Thymus (tissue), 11 donors: ENCODE measurements around the gene METTL8. TPM values are rescaled to one million over a fixed set of nuclear protein-coding genes. Genes with fewer than 3 reads are reported as not detected.

Experiments
- DNase-seq, 9 donors: peaks; one replicate each; pipeline ENCODE4 v3.0.0-alpha.2; 2013; ENCODE audit warnings: low spot score in 9 of 9, low read depth in 6 of 9, missing footprints in 1 of 9
- H3K27ac ChIP-seq, 2 donors: one replicate each; pipeline ENCODE4 v1.5.1; 2013; ENCODE audit warnings: control low read depth in 1 of 2, low read depth in 1 of 2, low read length in 1 of 2, mild to moderate bottlenecking in 1 of 2, moderate library complexity in 1 of 2
- H3K27me3 ChIP-seq, 2 donors: one replicate each; pipeline ENCODE4 v1.5.1; 2013; ENCODE audit warnings: low read length in 1 of 2; ENCODE audit not compliant: control insufficient read depth in 2 of 2, insufficient read depth in 1 of 2
- H3K36me3 ChIP-seq, 2 donors: one replicate each; pipeline ENCODE4 v1.5.1; 2013; ENCODE audit warnings: low read length in 1 of 2, mild to moderate bottlenecking in 1 of 2, moderate library complexity in 1 of 2; ENCODE audit not compliant: control insufficient read depth in 2 of 2, insufficient read depth in 2 of 2
- H3K4me1 ChIP-seq, 2 donors: one replicate each; pipeline ENCODE4 v1.5.1; 2013; ENCODE audit warnings: low read length in 2 of 2; ENCODE audit not compliant: control insufficient read depth in 2 of 2, insufficient read depth in 2 of 2
- H3K4me3 ChIP-seq, 2 donors: one replicate each; pipeline ENCODE4 v1.5.1; 2013; ENCODE audit warnings: low read length in 2 of 2, control low read depth in 1 of 2, mild to moderate bottlenecking in 1 of 2
- H3K9me3 ChIP-seq, 2 donors: one replicate each; pipeline ENCODE4 v1.5.1; 2013; ENCODE audit warnings: low read length in 1 of 2, mild to moderate bottlenecking in 1 of 2; ENCODE audit not compliant: control insufficient read depth in 2 of 2, insufficient read depth in 1 of 2
- WGBS: extraction: QIAGEN DNeasy Blood & Tissue Kit; methylation state at CpG from one replicate; pipeline ENCODE4 v1.1.7; 2013; 5-methylcytosine and 5-hydroxymethylcytosine counted together
- polyA plus RNA-seq: library from polyadenylated mRNA; stranded (reverse); fragments of 200-250 nt; gene quantifications from one replicate; pipeline ENCODE4 v1.2.3, GENCODE V29; 2013
- total RNA-seq: library from RNA; stranded (reverse); fragments of 120-200 nt; gene quantifications from one replicate; pipeline ENCODE4 v1.2.4, GENCODE V29; 2013
- donor health status: healthy.

The METTL8 gene
- total and polyA plus RNA-seq, 2 donors: 12.1 to 12.3 TPM

DNA sequence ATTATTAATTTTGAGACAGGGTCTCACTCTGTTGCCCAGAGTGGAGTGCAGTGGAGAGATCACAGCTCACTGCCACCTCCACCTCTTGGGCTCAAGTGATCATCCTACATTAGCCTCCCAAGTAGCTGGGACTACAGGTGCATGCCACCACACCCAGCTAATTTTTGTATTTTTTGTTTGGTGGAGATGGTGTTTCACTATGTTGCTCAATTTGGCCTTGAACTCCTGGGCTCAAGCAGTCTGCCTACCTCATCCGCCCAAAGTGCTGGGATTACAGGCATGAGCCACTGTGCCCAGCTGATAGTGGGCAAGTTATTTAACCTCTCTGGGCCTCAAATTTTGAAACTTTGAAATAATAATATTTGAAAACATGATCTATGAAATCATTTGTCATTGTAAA lies 26.7 kb upstream of the METTL8 start:
- WGBS: 100% methylated on average over 1 of the region's 1 CpG
- DNase-seq: no peak
- Histone ChIP-seq H3K4me3 (no peak overlapping the region), H3K9me3 (no peaks in the 10 kb centered on the region), H3K4me1 (no peaks in the 10 kb centered on the region), H3K27me3 (no peaks in the 10 kb centered on the region), H3K36me3 (peaks cover 0 to 15% of the 10 kb centered on the region in 2 donors), H3K27ac (no peak overlapping the region)

DNA sequence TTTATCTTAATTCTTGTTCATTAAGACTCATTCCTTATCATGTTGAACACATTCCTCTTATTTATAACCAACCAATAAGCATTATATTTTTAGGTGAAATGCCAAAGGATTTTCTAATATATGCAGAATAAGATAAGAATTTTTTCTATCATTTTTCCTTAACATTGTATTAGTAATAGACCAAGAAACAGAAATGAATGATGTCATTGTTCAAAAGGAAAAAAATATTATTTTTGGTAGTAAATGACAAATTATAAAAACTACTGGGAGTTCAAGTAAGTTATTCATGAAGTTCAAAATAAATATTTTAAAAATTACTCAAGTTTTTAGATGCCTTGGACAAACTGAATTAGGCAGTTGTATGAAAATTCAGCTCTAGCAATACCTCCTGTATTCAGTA lies 25.7 kb upstream of the METTL8 start:
- H3K9me3 ChIP-seq: no peaks in the 10 kb centered on the region
- H3K36me3 ChIP-seq: peaks cover 0 to 19% of the 10 kb centered on the region in 2 donors
- H3K27ac ChIP-seq: no peak overlapping the region
- no peaks in the 10 kb centered on the region for H3K4me1 ChIP-seq
- no peak overlapping the region for H3K4me3 ChIP-seq
- no peaks in the 10 kb centered on the region for H3K27me3 ChIP-seq
- DNase-seq: no peak

DNA sequence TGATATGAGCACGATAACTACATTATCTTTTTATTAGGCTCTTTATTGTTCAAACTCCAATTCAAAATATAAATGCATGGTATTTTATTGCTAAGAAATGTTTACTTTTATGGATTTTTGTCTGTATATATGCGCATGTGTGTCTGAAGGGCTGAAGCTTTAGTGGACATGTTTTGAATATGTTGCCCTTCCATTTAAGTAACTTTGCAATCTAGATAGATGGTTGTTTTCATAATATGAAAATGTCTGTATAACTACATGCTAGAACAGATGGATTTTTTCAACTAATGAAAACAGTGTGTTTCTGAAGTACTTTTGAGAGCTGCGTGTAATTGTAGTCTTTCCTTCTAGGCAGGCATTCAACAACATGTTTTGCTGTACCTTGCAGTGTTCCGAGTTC lies 19.0 kb upstream of the METTL8 start:
- Histone ChIP-seq H3K27ac (no peak overlapping the region), H3K9me3 (no peaks in the 10 kb centered on the region), H3K4me1 (no peaks in the 10 kb centered on the region), H3K27me3 (no peaks in the 10 kb centered on the region), H3K36me3 (peaks cover 9 to 43% of the 10 kb centered on the region in 2 donors), H3K4me3 (no peak overlapping the region)
- 99% methylated on average over 4 of the region's 4 CpGs for WGBS
- no peak for DNase-seq

DNA sequence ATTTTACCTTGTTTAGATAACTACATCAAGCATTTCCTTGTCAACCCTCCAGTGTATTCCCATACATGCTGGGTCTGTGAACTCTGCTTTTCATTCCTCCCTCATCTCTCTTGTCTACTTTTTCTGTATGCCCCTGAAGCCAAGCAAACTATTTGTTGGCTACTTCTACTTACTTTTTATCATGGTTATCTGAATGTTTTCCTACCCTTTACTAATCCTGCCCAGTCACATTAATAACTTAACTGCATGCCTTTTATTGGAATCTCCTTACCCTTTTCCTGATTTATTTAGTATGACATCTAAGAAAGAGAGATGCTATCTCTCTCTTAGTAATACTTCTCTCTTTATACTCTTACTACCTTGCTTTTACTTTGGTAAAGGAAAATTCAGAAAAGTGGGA lies 17.3 kb upstream of the METTL8 start:
- no peak overlapping the region for H3K4me3 ChIP-seq
- no peaks in the 10 kb centered on the region for H3K4me1 ChIP-seq
- DNase-seq: no peak
- no peaks in the 10 kb centered on the region for H3K27me3 ChIP-seq
- H3K36me3 ChIP-seq: peaks cover 13 to 44% of the 10 kb centered on the region in 2 donors
- no peak overlapping the region for H3K27ac ChIP-seq
- no peaks in the 10 kb centered on the region for H3K9me3 ChIP-seq

DNA sequence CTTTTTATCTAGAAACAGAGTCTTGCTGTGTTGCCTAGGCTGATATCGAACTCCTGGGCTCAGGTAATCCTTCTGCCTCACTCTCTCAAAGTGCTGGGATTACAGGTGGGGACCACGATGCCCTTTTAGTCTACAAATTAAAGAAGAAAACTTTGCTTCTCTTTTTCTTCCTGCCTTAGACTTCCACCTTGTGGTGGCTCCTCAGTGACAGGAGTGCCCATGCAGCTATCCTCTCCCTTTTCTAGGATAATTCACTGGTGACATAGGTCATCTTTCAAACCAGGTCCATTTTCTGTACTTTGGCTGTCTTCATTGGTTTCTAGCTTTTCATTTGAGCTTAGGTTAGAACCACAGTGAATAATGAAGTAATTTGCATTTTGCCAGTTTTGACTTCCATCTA lies 13.9 kb upstream of the METTL8 start:
- no peak for DNase-seq
- WGBS: 98% methylated on average over 2 of the region's 2 CpGs
- H3K36me3 ChIP-seq: peaks cover 13 to 45% of the 10 kb centered on the region in 2 donors
- H3K27me3 ChIP-seq: no peaks in the 10 kb centered on the region
- H3K27ac ChIP-seq: no peak overlapping the region
- no peak overlapping the region for H3K4me3 ChIP-seq
- H3K4me1 ChIP-seq: no peaks in the 10 kb centered on the region
- H3K9me3 ChIP-seq: no peaks in the 10 kb centered on the region

DNA sequence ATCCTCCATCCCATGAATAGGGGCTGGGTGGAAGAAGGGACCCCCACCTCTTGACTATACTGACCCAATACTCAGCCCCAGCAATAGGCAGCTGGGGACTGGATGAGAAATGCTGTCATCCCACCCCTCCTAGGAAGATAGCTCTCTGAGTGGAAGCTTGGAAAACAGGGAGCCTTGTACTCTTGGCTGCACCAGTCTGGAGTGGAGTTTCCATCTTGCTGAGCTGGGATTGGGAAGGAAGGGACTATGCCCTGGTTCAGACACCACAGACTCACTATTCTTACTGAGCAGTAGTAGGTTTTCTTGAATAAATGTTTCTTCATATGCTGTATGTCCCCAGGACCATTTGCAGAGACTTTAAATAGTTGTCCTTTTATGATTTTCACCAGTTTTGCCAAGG lies 7.7 kb upstream of the METTL8 start:
- Histone ChIP-seq H3K4me1 (no peaks in the 10 kb centered on the region), H3K4me3 (no peak overlapping the region), H3K27me3 (no peaks in the 10 kb centered on the region), H3K36me3 (peaks cover 10 to 54% of the 10 kb centered on the region in 2 donors), H3K27ac (no peak overlapping the region), H3K9me3 (no peaks in the 10 kb centered on the region)
- DNase-seq: no peak

DNA sequence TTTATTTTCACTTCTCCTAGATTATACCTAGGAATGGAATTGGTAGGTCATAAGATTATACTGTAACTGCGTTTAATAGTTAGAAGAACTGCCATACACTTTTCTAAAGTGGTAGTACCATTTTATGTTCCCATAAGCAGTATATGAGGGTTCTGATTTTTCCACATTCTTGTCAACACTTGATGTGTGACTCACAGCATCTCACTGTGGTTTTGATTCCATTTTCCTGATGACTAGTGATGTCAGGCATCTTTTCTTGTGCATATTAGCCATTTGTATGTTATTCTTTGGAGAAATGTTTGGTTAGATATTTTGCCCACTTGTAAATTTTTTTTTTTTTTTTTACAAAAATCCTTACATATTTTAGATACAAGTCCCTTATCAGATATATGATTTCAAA lies 2.5 kb upstream of the METTL8 start:
- DNase-seq: no peak
- Histone ChIP-seq H3K27me3 (no peaks in the 10 kb centered on the region), H3K36me3 (peaks cover 7 to 37% of the 10 kb centered on the region in 2 donors), H3K4me3 (no peak overlapping the region), H3K27ac (no peak overlapping the region), H3K9me3 (peaks cover 0 to 7% of the 10 kb centered on the region in 2 donors), H3K4me1 (peaks cover 0 to 8% of the 10 kb centered on the region in 2 donors)
- whole genome bisulfite sequencing: 98% methylated on average over 1 of the region's 1 CpG

DNA sequence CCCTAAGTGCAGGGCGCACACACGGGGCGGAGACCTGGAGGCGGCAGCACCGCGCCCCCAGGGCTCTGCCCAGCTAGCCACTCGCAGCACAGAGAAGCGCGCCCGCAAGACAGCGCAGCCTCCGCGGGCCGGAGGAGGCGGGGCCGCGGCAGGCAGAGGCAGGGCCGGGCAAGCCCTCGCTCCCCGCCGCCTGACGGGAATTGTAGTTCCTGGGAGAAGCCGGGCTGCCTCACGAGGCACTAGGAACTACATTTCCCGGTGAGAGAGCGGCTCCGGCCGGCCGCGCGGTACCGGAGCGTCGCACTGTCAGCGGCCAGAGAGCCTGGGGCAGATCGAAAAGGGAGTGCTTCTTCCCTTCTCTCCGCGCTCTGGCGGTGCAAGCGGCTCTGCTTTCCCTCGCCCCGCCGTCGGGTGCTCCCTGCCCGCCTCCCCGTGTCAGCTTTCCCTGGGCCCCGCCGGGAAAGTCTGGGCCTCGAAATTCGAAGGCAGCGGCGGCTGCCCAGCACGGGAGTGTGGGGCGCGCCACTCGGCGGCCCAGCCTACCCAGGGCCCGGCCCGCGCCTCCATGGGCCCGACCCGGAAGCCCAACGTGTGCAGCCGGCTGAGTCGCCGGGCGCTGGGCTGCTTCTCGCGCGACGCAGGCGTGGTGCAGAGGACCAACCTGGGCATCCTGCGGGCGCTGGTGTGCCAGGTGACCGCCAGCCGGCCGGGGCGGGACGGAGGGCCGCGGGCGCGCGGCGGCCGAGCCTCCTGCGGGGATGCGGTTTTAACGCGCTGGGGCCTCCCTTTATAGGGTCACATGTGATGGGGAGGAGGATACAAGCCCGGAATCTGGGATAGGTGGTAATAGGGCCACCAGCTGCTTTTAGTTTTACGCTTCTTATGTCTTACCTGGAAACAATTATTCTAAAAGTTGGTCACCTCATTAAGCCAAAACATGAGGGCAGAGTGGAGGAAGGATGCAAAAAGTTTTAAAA lies 511 bp upstream of the METTL8 start, which contains the start of gene DCAF17:
Gene DCAF17 (plus strand): TSS at position 214 of the 977 bp plus-strand sequence. CDS start 352 bp downstream, at position 566.
- WGBS: under 1% methylated on average over 92 of the region's 92 CpGs
- DNase-seq: peak; percentile 77 to 97 (median 89)
- Histone ChIP-seq H3K27me3 (no peaks in the 10 kb centered on the region), H3K4me1 (peaks cover 0 to 8% of the 10 kb centered on the region in 2 donors), H3K4me3 (peak within 1 kb of the TSS; percentile 79 to 96), H3K36me3 (peaks cover 3 to 20% of the 10 kb centered on the region in 2 donors), H3K27ac (peak within 1 kb of the TSS; percentile 96 to 98), H3K9me3 (peaks cover 0 to 22% of the 10 kb centered on the region in 2 donors)

DNA sequence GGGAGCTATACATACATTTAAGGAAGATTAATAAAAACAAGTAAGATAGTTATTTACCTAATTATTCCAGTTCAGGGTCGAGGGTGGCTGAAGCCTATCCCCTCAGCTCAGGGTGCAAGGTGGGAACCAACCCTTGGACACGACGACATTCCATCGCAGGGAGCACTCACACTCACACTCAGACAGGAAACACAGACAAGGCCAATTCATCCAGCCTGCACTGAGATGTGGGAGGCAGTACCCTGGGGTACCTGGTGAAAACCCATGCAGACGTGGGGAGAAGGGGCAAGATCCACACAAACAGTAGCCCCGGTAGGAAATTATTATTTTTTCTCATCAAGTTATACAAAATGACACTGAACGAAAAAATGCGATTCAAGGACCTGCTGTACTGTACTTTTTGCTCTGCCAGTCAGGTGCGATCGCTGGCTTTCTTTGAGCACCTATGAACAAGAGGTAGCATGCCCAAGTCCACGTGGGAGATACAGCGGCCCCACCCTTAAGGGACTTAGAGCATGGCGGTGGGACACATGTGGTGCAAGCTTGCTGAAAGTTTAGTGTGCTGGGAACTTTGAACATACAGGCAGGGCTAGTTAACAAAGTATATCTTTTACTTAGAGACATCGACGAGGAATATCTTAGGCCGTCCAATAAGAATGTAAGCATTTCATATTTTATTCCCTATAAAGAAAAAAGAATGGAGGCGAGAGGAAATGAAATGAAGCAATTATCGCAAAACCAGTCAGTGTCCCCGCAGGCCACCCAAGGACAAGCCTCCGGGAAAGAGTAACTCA lies 624 bp downstream of the METTL8 start:
- Histone ChIP-seq H3K27me3 (no peaks in the 10 kb centered on the region), H3K4me1 (peaks cover 0 to 8% of the 10 kb centered on the region in 2 donors), H3K27ac (peak overlapping the region; percentile 96 to 98), H3K9me3 (peaks cover 0 to 22% of the 10 kb centered on the region in 2 donors), H3K36me3 (peaks cover 0 to 14% of the 10 kb centered on the region in 2 donors), H3K4me3 (peak overlapping the region; percentile 79 to 96)
- DNase-seq: peak in 6 of 9 donors; percentile 8 to 57 (median 21)
- 32% methylated on average over 20 of the region's 20 CpGs for WGBS
